CD4-positive, alpha-beta T cell treated with Interleukin-2 at 100 ng/mL for 4 hours (primary cell): Measurements from ENCODE around the gene COLEC11.

Experiments used
- DNase-seq: peaks from one replicate; pipeline ENCODE4 v3.0.0-alpha.2; 2020; ENCODE audit warnings: low spot score

COLEC11 gene

DNA sequence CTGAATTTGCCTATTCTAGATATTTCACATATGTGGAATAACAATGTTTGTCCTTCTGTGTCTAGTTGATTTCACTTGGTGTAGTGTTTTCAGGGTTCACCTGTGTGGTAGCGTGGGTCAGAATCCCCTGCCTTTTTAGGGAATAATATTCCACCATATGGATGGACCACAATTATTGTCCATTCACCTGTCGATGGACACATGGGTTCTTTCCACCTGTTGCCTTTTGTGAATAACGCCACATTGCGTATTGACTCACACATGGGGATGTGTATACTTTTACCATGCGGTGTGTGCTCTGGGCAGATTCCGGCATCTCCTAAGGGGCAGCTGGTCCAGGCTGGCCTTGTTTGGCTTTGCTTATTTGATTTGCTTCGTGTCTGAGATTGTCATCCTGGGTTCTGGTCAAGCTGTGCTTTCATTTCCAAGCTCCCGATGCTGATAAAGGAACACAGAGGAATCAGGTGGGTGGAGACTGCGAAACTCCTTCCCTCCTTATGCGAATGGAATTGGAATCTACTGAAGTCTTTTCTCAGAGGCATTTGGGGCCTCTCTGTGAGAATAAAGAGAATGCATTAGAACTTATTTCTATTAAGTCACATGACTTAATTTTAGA, 44.2 kb downstream of the COLEC11 start:
- DNase-seq = no peak

DNA sequence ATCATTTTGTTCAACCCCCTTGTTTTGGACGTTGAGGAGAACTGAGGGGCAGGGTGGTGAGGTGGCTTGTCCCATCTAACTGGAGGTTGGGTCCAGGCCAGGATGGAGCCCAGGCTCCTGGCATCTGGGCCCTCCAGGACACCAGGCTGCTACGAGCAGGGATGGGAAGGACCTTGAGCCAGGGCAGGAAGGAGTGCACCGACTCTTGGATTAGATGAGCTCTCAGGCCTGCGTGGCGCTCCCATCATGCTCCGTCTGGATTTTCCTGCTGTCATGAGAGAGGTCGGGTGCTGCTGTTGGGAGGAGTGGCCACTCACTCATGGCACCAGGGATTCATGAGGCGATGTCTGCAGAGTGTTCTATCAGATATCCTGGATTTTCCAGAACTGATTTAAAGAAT, 44.7 kb downstream of the COLEC11 start:
- DNase-seq = no peak

DNA sequence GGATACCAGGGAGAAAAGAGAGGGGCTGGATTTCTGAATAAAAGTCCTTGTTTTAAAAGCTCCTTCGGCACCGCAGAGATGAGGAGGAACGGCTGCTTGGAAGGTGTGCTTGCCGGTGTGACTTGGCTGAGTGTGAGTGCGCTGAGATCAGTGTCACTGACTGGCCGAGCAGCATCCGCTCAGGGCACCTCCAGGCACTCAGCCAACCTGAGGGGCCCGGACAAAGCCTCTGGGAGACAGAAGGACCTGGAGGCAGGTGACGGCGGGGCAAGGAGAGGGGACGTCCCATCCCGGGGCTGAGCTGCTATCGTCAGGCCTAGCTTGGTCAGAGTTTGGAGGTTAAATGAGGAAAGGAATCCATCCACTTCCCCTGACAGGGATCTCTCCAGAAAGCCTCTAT, 46.3 kb downstream of the COLEC11 start:
- no peak for DNase-seq

- no peak for DNase-seq
These were observed 47.0 kb downstream of the COLEC11 start for GRCh38 chr2:3641841-3642421.

GRCh38 chr2:3642521-3643215, 47.8 kb downstream of the COLEC11 start:
- DNase-seq = no peak

DNA sequence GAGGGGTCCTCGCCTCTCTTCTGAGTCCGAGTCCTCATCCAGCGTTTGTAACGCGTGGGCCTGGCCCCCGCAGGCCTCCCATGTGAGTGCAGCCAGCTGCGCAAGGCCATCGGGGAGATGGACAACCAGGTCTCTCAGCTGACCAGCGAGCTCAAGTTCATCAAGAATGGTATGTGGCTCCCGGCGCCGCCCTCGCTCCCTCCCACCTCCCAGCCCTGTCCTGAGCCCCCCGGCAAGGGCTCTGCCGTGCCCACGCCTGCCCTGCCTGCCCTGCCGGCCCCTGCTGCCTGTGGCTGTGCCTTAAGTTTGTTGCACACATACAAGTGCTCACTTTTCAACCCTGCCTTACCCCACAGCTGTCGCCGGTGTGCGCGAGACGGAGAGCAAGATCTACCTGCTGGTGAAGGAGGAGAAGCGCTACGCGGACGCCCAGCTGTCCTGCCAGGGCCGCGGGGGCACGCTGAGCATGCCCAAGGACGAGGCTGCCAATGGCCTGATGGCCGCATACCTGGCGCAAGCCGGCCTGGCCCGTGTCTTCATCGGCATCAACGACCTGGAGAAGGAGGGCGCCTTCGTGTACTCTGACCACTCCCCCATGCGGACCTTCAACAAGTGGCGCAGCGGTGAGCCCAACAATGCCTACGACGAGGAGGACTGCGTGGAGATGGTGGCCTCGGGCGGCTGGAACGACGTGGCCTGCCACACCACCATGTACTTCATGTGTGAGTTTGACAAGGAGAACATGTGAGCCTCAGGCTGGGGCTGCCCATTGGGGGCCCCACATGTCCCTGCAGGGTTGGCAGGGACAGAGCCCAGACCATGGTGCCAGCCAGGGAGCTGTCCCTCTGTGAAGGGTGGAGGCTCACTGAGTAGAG, 48.7 kb downstream of the COLEC11 start:
- no peak for DNase-seq

DNA sequence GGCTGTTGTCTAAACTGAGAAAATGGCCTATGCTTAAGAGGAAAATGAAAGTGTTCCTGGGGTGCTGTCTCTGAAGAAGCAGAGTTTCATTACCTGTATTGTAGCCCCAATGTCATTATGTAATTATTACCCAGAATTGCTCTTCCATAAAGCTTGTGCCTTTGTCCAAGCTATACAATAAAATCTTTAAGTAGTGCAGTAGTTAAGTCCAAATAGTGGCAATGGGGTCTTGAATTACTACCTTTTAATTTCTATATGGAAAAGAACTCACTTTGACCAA, 49.3 kb downstream of the COLEC11 start:
- DNase-seq = no peak

DNA sequence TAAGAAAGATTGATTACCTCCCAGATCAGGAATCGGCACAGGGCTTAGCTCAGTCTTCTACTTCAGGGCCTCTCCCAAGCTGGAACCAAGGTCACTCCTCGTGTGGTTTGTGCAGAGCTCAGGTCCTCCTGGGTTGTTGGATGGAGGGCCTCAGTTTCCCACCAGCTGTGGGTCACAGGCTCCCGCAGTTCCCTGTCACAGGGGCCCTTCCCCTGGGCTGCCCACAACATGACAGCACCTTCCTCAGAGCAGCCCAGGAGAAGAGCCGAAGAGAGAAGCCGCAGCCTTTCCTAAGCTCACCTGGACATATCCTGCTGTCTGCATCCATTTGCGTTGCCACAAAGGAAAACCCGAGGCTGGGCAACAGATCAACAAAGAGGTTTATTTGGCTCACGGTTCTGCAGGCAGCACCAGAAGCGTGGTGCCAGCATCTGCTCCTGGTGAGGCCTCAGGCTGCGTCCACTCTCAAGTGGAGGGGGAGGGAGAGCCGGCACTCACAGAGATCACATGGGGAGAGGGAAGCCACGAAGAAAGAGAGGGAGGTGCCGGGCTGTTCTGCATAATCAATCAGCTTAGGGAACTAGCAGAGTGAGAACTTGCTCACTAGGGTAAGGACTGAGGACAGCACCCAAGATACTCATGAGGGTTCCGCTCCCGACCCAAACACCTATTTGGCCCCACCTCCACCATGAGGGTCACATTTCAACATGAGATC, 50.1 kb downstream of the COLEC11 start:
- no peak for DNase-seq

- DNase-seq = no peak
These were observed 51.0 kb downstream of the COLEC11 start for GRCh38 chr2:3645745-3646389.

DNA sequence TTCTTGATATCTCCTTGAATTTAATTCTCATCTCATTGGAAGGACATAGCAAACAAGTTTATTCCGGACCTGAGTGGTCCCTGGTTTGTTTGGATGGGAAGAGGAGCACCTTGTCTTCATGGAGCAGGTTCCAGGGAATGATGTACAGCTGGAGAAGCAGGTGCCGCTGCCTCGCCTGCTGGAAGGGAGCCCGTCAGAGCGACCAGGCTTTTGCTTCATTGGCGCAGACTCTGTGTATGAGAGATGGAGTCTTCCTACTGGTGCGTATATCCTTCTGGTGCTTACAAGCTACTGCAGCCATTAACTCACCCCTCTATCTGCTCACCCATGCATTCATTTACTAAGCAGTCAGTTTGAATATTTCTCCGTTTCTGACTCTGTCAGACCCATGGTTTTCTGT, 51.5 kb downstream of the COLEC11 start:
- DNase-seq = no peak

- no peak for DNase-seq
These were observed 52.3 kb downstream of the COLEC11 start for GRCh38 chr2:3647246-3647645.

- no peak for DNase-seq
These were observed 53.1 kb downstream of the COLEC11 start for GRCh38 chr2:3647831-3648651.

DNA sequence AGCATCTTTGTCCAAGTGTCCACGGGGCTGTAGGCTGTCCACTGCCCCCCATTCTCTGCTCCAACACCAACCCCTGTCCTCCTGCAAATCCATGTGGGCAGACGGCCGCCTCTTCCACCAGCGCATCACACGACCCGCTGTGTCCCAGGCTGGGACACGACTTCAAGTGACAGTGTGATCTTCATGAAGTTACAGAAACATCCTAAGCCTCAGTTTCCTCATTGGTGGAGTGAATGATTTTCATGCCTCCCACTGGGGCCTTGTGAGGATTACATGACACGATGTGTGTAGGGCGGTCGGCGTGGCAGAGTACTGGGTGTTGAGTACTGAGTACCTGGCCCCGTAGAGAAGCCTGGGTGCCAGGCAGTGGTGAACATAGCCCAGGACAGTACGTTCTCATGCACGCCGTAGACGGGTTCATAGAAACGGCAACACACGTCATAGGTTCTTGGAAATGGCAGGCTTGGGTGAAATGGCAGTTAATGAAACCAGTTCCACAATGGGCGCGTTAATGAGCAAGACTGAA, 53.8 kb downstream of the COLEC11 start:
- DNase-seq = no peak

GRCh38 chr2:3649581-3649980, 54.7 kb downstream of the COLEC11 start:
- no peak for DNase-seq

DNA sequence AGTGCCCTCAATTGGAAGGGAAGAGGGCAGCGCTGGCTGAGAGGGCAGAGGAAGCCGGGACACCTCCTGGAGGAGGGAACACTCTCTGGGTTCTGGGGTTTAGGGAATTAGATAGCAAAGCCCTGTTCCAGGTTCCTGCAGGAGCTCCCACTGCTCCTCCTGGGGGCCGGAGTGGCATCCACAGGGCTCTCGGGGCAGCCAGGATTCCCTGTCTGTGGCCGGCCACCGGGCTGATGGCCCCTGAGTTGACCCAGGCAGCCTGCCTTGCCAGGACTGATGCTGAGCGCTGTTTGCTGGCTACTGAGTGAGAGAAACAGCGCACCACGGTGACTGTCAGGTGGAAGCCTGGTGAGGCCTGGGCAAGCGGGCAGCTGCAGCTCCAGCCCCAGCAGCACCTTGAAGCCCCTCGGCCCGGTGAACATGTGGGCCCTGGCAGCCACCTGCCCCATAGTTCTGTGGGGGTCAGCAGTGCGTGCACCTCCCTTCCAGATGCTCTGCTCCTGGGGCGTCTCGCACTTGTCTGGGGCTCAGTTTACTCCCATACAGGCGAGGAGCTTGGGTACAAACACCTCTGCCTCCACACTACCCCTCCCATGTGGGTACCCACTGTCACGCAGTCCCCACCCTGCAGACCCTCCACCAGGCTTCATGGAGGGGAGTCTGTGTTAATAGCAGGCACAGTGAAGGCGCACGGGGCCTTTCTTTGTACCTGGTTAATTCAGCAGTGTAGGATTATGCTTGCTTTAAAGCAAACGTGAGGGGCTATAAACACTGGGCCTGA, 55.4 kb downstream of the COLEC11 start:
- DNase-seq = no peak

DNA sequence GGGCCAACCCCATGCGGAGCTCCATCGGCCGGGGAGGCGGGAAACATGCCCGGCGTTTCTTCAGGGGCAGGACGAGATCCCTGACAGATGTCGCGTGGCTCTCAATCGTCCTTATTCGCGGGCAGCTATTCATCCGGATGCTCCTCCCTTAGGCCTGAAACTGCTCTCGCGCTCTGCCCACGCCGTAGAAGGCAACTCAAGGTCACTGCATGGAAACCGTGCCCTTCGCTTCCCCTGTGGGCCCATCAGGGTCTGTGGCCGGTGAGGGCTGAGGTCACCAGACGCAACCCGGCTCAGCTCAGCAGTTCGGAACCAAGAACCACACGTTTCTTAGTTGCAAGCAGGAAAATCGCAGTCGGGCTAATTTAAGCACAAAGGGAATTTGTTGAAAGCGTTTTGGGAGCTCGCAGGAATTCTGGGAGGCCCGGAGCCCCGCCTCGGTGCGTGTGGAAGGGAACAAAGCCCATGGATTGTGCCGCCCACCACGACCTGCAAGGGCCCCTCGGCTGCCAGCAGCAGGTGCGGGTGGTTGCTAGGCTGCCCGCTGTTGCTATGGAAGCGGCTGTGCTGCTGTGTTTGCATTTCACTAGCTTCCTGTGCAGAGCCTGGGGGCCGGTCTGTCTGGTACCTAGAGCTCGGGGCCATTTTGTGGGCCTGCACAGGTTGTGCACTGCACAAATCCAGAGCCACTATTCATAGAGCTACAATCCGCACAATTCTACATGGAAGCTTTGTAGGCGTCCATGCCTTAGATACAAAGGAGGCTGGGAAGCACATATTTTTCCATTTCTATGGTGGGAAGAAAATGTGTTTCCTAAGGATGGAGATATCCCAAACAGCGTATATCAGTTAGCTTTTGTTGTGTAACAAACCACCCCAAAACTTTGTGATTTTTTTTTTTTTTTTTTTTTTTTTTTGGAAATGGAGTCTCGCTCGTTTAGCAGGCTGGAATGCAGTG, 57.1 kb downstream of the COLEC11 start:
- DNase-seq = peak; percentile 73

- no peak for DNase-seq
These were observed 58.1 kb downstream of the COLEC11 start for GRCh38 chr2:3652896-3653625.

- no peak for DNase-seq
These were observed 59.1 kb downstream of the COLEC11 start for GRCh38 chr2:3654011-3654410.
